GM21786 (cell line): ENCODE results near the gene RGPD8.
"Not testable (repeated sequence)": the region's sequence is repeated elsewhere in the genome, so short reads cannot be mapped to it uniquely, and the experiment has no call there.

Experiments
- ATAC-seq: cut with Tn5 transposase; IDR thresholded peaks from one replicate; pipeline ENCODE4 v1.9.1; 2021; ENCODE audit not compliant: unreplicated experiment

RGPD8 gene

GRCh38 chr2:112435716-112436431 is 2.4 kb upstream of the RGPD8 start:
- not testable (repeated sequence) for ATAC-seq

DNA sequence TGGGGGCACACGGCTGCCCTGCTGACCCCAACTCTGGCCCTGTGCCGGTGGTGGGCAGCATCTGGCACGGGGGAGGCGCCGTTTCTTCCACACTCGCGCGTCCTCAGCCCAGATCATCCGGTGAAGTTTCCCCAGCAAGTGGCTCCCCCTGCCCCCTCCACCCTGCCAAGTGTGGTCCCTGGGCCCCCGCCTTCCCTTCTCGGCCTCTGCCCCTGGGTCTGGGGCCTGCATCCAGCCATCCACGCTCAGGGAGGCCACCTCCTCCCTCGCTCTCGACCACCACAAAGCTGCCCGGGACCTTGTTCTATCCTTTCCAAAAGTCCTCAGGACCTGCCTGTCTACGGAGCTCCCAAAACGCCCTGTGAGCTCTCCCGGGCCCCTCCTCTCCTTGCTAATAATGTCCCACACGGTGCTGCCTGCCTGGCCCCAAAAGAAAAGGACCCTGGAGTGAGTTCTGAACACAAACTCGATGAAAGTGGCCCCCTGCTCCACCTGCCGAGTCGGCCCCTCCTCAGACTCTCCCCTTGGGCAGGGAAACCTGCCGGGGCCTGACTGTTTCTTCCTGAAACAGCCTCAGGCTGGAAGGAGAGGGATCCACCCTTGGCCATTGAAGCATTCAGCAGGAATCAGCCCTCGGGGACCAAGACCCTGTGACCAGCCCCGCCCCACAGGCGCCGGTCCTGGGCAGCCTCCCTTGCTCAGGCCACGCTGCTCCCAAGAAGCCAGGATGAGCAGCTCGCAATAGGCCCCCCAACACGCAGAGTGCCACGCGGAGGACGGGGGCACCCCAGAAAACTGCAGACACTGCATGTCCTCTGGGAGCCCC is 1.7 kb upstream of the RGPD8 start:
- ATAC-seq: not testable (repeated sequence)

- no peak for ATAC-seq
Observed at GRCh38 chr2:112433932-112434730, 686 bp upstream of the RGPD8 start.

GRCh38 chr2:112432735-112433479 is 538 bp downstream of the RGPD8 start:
- peak; percentile 38 for ATAC-seq

DNA sequence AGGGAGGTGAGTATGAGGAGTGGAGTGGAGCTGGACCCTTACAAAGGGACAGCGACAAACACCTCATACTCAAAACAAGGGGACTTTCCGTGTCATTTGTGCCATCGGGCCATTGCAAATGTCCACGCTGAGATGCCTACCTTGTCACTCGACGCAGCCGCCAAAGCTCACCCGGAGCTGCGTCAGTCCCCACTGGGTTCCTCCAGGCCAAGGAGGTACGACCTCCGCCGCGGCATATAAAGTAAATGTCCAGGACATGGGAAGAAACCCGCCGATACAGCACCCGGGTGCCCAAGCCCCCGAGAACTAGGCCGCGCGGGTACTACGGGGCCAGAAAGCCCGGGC is 1.1 kb downstream of the RGPD8 start:
- not testable (repeated sequence) for ATAC-seq

- not testable (repeated sequence) for ATAC-seq
Observed at GRCh38 chr2:112431587-112432295, 1.7 kb downstream of the RGPD8 start.

GRCh38 chr2:112424553-112424952 is 8.9 kb downstream of the RGPD8 start:
- ATAC-seq: not testable (repeated sequence)

DNA sequence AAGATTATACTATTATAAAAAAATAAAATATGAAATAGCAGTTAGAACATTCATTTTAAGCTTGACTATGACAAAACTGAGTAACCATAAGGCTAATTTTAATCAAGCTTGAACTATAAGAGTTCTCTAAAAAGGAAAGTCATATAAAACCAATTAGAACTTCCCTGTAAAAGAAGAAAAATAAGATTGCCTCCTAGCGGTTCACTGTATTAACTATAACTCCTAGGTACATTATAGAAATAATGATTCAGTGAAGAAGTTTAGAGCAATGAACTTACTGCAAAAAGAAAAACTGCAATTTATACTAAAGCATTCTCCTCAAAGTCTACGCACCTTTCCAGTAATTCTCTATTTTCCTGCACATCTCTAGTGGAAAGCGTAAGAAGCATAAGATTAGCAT is 16.6 kb downstream of the RGPD8 start:
- not testable (repeated sequence) for ATAC-seq

DNA sequence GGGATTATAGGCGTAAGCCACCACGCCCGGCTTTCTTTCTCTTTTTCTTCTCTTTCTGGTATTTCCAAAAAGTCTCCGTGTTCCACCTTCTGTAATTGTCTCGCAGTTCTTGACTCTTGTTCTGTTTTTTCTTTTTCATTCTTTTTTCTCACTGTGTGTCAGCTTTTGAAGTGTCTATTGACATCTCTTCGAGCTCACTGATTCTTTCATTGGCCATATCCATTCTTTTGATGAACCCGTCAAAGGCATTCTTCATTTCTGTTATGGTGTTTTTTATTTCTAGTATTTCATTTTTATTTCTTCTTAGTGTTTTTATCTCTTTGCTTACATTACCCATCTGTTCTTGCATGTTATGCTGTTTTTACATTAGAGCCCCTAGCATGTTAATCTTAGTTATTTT is 73.4 kb downstream of the RGPD8 start:
- not testable (repeated sequence) for ATAC-seq

GRCh38 chr2:112354335-112354734 is 79.1 kb downstream of the RGPD8 start:
- not testable (repeated sequence) for ATAC-seq

GRCh38 chr2:112352809-112353603 is 80.4 kb downstream of the RGPD8 start:
- ATAC-seq: not testable (repeated sequence)

DNA sequence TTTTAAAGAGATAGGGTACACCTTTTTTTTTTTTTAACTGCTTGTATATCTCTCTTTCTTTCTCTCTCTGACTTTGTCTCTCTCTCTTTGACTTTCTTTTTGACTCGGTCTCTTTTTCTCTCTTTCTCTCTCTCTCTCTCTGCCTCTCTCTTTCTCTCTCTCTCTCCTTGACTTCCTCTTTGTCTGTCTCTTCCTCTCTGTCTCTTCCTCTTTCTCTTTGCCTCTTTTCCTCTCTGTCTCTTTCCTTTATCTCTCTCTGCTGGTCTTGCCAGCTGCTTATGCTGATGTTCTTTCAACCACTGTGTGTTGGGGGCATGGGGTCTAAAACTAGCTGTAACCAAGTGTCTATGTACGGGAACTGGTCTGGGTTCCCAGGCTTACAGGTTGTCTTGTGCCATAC is 81.2 kb downstream of the RGPD8 start:
- not testable (repeated sequence) for ATAC-seq

- ATAC-seq: no peak
Observed at GRCh38 chr2:112345030-112346027, 88.1 kb downstream of the RGPD8 start.

- no peak for ATAC-seq
Observed at GRCh38 chr2:112343827-112344585, 89.4 kb downstream of the RGPD8 start.

GRCh38 chr2:112342067-112342550 is 91.3 kb downstream of the RGPD8 start:
- ATAC-seq: no peak

DNA sequence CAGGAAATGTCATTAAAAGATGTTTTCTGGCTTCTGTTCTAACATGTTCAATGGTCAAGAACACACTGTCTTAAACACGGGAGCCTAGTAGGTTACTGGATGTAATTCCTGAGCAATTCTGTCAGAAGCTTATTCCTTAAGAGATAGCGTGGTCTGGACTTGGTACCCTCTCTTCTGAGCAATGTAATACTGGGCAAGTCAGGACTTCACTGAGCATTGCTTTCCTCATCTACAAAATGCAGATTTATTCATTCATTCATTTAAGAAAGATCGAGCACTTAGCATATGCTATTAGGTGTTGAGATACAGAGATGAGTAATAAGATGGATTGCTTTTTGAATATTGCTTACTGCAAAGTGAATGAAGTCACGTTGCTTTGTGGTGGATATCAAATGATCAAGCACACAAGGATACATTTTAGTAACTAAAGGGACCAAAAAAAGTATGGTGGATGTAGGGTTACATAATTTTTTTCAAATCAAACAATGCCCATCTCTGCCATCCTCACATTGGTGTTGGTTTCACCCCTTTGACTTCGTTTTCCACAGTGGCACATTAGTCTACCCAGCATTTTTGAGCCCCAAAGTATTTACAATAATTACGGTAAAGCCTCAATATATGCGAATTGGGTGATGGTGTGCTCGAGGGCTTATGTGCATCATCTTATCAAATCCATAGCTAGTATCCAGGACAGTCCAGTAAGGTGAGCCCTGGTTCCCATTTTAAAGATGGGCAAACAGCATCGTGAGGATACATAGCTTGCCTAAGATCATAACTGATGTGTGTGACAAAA is 92.8 kb downstream of the RGPD8 start:
- ATAC-seq: no peak
